DMS79 treated with DMSO at 0.1 percent for 48 hours (cell line): ENCODE data around the gene AAR2.

Experiments
- DNase-seq: peaks from one replicate; lab custom pipeline; 2025; lab: John Stamatoyannopoulos, UW

Gene AAR2

DNA sequence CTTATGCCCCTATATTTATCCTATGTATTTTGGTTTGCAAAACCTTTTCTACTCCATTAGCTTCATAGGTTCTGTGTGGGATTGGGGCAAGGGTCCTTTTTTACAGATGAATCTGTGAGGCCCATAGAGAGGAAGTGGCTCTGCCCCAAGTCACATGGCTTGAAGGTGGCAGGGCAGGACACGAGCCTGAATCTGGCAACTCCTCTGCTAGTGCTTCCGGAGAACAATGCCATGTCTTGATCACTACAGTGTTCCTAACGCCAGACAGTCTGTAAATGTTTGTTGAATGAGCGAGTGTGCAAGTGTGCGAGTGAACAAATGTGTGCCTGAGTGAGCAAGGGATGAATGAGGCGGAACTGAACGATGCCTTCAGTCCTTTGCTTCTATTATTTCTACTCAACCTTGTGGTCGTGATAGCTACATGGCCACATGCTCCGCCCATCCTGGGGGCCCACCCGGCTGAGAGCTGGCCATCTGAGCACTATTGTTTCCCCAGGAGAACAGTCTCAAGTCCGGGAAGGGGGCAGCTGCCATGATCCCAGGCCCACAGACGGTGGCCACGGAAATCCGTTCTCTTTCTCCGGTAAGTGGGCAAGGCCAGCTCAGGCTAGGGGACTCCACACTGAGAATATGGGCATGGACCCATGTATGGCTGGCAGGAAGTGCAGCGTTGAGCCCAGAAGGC is 17.8 kb upstream of the AAR2 start:
- DNase-seq, result no peak

DNA sequence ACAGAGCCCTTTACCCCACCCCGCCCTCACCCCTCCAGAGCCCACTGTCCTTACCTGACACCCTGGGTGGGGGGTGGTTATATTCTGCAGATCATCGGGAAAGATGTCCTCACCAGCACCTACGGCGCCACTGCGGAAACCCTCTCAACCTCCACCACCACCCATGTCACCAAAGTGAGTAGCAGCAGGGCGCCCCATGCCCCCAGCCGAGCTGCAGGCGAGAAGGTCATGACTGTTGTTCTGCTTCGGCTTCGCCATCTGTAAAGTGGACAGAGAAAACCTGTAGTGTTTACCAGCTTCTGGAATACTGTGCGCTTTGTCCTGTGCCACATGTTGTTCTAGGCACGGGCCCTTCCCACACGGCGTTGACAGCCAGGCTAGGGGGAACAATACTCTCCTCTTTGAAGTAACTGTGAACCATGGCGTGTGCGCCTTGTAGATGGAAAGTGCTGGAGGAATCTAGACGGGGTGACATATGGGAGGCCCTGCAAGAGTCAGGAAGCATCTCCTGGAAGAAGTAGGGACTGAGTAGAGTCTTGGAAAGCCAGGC is 16.5 kb upstream of the AAR2 start:
- no peak for DNase-seq

DNA sequence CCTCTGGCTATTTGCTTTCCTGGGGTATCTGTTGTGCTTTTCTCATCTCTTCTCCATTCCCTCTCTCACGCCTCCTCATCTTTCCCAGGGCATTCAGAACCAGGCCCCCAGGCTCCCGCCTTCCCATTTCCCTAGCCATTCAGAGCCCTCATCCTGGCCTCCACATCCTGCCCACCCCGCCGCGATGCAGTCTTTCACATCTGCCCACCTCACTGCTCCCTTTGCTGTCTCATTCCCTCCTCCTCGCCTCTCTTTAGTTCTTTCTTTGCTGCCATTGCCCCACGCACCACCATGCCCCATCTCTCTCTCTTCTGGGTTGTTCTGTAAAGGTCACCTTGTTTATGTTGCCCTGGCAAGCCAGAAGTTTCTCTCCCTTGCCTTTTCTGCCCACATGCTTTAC is 10.6 kb upstream of the AAR2 start:
- DNase-seq, result no peak

DNA sequence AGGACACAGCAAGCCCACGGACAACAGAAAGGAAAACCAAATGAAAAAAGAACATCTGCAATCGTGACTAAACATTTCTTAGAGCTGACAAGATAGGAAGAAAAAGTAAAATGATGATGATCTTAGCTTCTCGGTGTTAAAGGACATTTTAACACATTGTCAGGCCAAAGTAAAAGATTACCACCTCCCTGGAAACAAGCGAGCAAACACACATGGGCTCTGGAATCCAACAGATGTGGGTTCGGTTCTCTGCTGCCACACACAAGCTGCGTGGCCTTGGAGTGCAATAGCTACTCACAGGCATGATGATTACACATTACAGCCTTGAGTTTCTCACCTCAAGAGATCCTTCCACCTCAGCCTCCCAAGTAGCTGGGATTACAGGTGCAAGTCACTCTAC is 7.5 kb upstream of the AAR2 start:
- no peak for DNase-seq

DNA sequence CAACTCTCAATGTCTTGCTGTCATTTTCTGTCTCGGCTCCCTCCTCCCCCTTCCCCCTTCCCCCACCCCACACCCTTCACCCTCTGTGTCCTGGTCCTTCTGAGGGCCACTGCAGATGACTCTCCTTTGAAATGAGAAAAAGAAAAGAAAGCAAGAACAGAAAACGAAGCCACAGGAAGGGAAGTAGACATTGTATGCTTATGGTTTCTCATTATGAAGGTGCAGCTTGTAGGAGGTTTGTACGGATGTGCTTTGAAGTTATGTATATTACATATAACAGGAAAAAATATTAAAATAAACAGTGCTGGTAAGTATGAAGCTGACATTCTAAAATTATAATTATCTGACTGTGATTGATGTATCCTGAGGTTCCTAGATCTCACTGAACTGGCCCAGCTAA is 6.3 kb upstream of the AAR2 start:
- no peak for DNase-seq

DNA sequence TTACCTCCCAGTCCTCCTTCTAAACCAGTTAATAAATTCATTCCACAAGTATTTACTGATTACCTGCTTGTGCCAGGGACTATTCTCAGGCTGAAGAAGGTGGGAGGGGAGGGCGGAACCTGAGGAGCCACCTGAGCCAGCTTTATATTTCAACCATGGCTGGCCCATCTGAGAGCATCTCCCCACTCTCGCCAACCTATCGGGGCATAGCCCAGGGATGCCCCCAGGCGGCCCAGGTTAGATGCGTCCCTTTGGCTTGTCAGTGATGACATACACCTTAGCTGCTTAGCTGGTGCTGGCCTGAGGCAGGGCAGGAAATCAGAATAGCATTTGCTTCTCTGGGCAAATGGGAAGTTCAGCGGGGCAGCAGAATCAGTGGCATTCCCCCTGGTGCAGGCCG is 4.9 kb upstream of the AAR2 start:
- DNase-seq, result no peak

DNA sequence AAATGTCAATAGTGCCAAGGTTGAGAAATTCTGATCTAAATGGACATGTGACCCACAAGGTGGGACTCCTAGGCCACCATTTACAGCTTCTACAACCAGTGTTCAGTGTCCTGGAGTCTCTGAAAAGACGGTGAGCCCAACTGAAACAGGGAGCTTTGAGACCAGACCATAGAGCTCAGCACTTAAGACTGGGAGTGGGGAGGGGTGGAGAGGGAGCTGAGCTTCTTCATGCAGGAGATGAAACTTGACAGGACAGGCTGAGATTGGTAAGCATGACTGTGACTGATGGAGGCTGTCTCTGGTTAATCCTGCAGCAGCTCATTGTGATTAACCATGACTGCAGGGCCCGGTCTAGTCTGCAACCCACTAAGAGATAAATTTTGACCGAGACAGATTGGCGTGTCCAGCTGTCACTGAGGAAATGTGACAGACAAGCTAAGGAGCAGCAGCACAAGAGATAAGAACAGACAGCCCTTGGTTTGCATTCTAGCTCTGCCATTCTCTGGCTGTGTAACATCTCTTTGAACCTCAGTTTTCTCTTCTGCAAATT is 1.4 kb upstream of the AAR2 start:
- no peak for DNase-seq

DNA sequence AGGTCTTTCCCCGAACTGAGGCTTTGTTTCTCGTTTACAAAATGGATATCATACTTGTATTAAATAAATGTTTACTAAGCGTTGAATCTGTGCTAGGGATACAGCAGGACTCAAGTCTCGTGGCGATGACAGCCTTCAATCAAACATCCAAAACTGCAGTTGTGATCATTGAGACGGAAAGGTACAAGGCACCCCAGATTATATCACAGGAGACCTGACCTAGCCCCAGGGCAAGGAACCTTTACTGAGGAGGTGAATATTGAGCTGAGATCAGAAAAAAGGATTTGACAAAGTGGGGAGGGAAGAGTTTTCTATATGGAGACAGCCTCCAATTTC is 476 bp downstream of the AAR2 start:
- no peak for DNase-seq

DNA sequence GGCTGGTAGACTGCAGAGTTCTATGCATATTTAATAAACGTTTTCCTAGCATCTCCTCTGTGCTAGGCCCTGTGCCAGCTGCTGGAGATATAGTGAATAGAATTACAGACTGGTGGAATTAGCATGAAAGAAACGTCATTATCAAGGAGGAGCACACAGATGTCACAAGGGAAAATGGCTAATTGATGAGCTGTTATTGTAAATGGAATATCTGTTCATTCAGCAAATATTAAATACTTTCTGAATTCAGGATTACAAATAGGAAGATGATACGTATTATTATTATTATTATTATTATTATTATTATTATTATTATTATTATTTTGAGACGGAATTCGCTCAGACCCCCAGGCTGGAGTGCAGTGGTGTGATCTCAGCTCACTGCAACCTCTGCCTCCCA is 1.2 kb downstream of the AAR2 start:
- DNase-seq, result no peak

DNA sequence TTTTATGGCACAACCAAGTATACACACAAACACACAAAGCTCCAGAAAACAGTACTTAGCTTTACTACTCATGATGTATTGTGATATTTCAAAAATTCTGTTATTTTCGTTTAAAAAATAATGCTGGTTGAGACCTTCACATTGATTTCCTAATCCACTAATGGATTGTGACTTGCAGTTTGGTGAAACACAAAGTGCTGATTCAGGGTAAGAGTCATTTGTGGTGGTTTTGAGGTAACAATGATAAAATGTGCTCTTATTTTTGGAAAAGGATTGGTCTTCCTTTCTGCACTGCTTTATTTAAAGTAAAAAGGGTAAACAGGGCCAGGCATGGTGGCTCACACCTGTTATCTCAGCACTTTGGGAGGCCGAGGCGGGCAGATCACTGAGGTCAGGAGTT is 1.9 kb downstream of the AAR2 start:
- no peak for DNase-seq

DNA sequence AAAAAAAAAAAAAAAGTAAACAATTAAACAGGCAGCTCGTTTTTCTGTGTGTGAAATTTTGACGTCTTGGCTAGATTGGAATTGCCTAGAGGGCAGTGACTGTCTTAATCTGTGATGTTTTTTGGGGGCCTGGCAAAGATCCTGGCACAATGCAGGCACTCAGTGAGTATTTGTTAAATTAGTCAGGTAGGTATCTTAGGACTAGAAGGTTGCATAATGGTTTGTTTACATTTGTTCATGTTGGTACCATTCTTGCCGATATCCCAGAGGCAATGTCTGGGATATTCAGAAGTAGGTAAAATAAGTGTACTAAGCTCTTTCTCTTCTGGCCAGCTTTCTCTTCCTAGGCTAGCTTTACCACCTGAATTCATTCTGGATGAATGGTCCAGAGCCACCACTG is 2.5 kb downstream of the AAR2 start:
- no peak for DNase-seq

DNA sequence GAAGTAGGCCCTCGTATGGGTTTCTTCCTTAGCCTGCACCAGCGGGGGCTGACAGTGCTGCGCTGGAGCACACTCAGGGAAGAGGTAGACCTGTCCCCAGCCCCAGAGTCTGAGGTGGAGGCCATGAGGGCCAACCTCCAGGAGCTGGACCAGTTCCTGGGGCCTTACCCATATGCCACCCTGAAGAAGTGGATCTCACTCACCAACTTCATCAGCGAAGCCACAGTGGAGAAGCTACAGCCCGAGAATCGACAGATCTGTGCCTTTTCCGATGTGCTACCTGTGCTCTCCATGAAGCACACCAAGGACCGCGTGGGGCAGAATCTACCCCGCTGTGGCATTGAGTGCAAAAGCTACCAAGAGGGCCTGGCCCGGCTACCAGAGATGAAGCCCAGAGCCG is 3.8 kb downstream of the AAR2 start:
- no peak for DNase-seq

DNA sequence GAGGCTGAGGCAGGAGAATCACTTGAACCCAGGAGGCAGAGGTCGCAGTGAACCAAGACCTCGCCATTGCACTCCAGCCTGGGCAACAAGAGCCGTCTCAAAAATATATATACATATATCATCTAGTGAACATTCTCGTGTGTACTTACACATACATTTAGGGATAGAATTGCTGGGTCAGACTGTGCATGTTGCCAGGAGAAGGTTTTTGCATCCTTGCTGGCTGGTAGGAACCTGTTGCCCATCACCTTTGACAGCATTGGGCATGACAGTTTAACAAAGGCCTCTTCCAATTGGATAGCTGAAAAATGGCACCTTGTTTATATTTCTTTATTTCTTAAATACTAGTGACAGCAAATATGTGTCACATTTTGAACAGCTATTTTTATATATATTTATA is 5.4 kb downstream of the AAR2 start:
- DNase-seq, result no peak

DNA sequence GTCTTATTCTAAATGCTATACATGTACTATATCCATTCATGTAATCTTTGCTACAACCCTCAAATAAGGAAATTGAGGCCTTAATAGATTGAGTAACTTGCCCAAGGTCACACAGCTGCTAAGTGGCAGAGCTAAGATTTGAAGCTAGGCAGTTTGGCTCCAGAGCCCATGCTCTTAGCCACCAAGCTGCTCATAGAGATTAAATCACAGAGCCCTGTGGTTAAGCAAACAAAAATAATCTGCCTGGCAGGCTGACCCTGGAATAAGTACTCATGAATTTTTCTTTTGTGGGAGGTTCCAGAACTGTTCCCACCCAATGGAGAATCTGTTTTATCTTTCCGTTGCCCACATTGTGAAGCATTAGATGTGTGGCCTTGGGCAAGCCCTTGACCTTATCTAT is 7.4 kb downstream of the AAR2 start:
- no peak for DNase-seq

DNA sequence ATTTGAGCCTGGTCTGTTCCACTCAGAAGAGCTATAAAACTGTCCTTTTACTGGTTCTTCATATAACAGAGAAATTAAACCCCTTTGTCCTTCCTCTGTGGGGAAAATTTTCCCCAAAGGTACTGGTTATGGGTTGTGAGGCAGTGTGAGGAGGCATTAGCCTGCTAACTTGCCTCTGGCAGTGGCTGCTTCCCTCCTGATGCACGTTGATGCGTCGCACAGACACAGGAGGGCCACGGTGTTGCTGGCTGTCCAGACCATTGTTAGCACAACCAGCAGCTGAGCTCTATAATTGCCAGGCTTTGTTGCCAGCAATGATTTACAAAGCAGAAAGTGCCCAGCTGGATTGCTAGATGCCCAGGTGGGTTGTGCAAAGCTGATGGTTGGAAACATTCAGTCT is 10.1 kb downstream of the AAR2 start:
- no peak for DNase-seq

DNA sequence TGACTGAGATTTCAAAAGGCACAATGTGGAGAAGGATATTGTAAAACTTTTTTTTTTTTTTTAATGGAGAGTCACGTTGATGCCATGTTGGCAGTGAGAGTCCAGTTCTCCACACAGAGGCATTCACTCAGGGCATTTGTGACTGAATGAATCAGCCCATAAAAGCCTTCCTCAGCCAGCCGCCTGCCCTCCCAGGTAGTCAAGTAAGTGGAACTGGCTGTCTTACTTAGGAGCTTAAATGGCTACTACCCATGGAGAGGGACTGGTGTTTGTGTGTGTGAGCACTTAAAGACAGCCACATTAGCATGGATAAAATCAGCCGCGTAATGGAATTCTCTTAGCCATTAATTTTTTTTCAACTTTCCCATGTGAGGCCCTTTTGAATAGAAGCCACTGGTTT is 12.6 kb downstream of the AAR2 start:
- DNase-seq, result no peak

DNA sequence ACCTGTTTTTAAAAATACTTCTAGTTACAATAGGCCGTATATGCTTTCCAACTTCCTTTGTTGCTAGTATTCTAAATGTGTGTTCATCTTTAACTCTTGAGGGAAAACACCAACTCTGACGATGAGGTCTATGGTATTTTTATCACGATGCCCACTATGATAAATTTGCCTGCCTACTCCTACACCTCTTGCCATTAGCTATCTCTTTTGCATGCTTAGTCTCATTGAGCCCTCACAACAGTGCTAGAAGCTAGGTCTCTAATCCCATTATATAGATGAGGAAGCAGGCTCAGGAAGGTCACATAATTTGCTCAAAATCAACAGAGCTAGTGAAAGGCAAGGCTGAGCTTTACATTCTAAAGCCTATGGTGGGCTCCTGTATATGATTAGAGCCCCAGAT is 13.2 kb downstream of the AAR2 start:
- DNase-seq, result no peak

DNA sequence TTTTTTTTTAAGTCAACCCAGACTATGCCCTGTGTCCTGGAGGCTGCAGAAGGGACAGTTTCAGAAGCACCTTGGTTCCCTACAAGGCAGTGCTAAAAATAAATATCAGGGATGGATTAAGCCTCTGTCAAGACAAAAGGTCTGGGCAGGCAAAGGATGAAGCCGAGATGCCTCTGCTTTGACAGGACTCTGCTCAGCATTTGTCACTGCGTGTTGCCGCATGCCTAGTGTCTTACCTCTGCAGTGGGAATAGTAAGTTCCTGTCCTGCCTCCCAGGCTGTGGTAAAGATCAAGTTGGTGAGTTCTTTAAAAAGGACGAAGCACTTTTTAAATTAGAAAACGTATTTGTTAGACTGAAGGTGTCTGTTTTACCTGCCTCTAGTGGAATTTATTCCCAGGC is 15.1 kb downstream of the AAR2 start:
- no peak for DNase-seq

DNA sequence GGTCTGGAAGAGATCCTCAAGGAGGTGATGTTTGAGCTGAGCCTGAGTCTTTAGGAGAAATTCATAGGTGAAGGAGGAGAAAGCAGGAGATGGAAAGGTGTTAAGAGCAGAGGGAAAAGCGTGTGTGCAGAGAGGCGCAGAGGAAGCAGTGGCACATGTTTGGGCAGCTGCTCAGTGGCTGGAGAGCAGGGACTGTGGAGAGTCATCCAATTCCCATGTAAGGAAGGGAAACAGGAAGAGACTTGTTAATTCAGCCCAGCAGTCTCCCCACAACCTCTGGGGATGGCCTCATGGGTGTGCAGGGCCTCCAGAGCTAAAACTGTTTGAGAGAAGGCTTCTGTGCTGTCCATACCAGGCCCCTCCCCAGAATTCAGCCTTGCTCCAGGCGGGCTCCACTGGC is 16.2 kb downstream of the AAR2 start:
- no peak for DNase-seq

DNA sequence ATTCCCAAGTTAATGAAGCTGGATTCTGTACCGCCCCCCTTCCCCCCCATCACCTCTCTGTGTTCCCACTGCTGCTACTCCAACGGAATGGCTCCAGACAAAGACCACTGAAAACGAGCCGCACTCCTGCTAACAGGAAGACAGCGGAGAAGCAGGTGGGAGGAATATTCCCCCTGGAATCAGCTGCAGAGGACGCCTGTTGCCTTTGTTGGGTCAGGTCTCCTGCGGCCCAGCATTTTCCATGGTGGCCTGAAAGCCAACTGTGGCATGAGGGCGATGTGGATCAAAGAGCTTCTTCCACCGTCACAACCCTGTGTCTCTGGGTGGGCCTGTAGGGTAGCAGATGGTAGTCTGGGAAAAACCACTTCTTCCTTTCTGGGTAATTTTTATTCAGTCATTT is 16.8 kb downstream of the AAR2 start:
- no peak for DNase-seq

DNA sequence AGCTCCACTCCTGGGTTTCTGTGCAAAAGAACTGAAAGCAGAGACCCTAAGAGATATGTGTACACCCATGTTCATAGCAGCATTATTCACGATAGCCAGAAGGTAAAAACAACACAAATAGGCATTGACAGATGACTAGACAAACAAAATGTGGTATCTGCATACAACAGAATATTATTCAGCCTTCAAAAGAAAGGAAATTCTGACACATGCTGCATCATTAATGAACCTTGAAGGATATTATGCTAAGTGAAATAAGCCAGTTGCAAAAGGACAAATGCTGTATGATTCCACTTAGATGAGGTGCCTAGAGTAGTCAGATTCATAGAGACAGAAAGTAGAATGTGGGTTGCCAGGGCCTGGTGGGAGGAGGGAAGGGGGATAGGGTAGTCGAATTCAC is 17.8 kb downstream of the AAR2 start:
- no peak for DNase-seq

DNA sequence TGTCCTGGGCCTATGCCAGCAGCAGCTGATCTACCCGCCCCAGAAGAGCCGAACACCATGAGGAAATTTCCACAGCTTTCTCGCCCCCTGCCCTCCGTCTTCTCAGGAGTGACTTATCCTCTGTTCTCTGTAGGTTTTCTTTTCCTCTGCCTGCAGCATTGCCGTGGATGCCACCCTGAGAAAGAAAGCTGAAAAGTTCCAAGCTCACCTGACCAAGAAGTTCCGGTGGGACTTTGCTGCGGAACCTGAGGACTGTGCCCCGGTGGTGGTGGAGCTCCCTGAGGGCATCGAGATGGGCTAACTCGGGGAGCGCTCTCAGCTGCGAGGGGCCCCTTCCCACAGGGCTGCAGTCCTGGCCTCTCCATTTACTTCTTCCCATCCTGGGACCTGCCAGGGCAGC is 19.2 kb downstream of the AAR2 start:
- no peak for DNase-seq

DNA sequence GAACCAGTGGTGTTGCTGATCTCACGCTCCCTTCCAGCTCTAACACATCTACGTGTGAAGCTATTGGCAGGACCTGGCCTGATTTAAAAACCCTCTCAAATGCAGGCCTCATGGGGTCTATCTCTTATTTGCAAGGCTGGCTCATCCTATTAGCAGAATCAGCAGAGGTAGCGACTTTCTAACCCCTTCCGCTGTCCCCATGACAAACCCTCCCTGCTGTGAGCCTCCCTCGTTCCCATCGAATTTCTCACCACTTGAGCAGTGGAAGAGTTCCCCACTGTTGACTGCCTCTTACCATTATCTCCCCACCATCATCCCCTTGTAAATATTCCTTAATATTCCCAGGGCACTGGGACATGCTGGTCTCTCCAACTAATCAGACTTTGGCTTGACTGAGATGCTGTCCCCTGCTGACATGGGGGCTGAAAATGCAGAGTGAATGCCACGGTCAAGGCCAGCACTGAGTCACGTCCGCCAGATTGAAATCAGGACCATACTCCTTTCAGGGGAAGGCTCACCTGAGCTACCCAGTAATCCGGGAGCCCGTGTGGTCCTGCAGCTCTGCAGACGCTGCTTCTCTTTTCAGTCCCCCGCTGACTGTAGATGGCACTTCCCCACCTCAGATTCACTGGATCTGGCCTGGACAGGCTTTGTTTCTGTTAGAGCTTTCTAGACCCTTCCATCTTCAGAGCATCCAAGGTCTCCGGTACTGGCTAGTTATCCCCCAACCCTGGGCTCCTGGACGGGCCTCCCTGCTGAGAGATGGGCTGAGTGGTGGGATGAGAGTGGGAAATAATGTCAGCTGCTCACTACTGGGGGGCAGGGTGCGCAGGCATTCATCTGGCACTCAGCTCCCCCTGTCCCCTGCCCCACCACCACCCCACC is 23.1 kb downstream of the AAR2 start:
- DNase-seq, result no peak
